ENCODE data around the gene PRR5.
A peak's percentile ranks its signal among the peaks of the same experiment; 100 is the strongest.

PRR5 gene

GRCh38 chr22:44714703-44715350 is 12.8 kb downstream of the PRR5 start:
- Histone ChIP-seq H3K27ac (ENCODE audit: low read depth, low read length) (no peak overlapping the region), H3K4me3 (ENCODE audit: low read length) (no peak overlapping the region), H3K4me1 (ENCODE audit: control insufficient read depth, insufficient read depth, low read length) (no peaks in the 10 kb centered on the region)

GRCh38 chr22:44718418-44718817 is 16.4 kb downstream of the PRR5 start:
- Histone ChIP-seq H3K4me3 (ENCODE audit: low read length) (no peak overlapping the region), H3K36me3 (ENCODE audit: control insufficient read depth, insufficient read depth, low read length) (no peaks in the 10 kb centered on the region), H3K4me1 (ENCODE audit: control insufficient read depth, insufficient read depth, low read length) (no peaks in the 10 kb centered on the region), H3K27me3 (ENCODE audit: control insufficient read depth, insufficient read depth, low read length) (no peaks in the 10 kb centered on the region), H3K27ac (ENCODE audit: low read depth, low read length) (no peak overlapping the region), H3K9ac (ENCODE audit: low read length) (no peak overlapping the region)

More at GRCh38 chr22:44714703-44715350, 12.8 kb downstream of the PRR5 start:
- Histone ChIP-seq H3K9ac (ENCODE audit: low read length) (no peak overlapping the region), H3K27me3 (ENCODE audit: control insufficient read depth, insufficient read depth, low read length) (no peaks in the 10 kb centered on the region), H3K36me3 (ENCODE audit: control insufficient read depth, insufficient read depth, low read length) (no peaks in the 10 kb centered on the region)

- Histone ChIP-seq H3K27me3 (ENCODE audit: control insufficient read depth, insufficient read depth, low read length) (no peaks in the 10 kb centered on the region), H3K9ac (ENCODE audit: low read length) (no peak overlapping the region), H3K4me3 (ENCODE audit: low read length) (no peak overlapping the region), H3K27ac (ENCODE audit: low read depth, low read length) (no peak overlapping the region), H3K36me3 (ENCODE audit: control insufficient read depth, insufficient read depth, low read length) (no peaks in the 10 kb centered on the region), H3K4me1 (ENCODE audit: control insufficient read depth, insufficient read depth, low read length) (no peaks in the 10 kb centered on the region)
Observed at GRCh38 chr22:44719586-44720368, 17.8 kb downstream of the PRR5 start.

- no peak overlapping the region for H3K27ac ChIP-seq (ENCODE audit: low read depth, low read length)
- H3K4me3 ChIP-seq (ENCODE audit: low read length) = no peak overlapping the region
- no peaks in the 10 kb centered on the region for H3K36me3 ChIP-seq (ENCODE audit: control insufficient read depth, insufficient read depth, low read length)
- H3K9ac ChIP-seq (ENCODE audit: low read length) = no peak overlapping the region
- no peaks in the 10 kb centered on the region for H3K4me1 ChIP-seq (ENCODE audit: control insufficient read depth, insufficient read depth, low read length)
- no peaks in the 10 kb centered on the region for H3K27me3 ChIP-seq (ENCODE audit: control insufficient read depth, insufficient read depth, low read length)
Observed at GRCh38 chr22:44721213-44721612, 19.2 kb downstream of the PRR5 start.

GRCh38 chr22:44722611-44723010 is 20.6 kb downstream of the PRR5 start:
- Histone ChIP-seq H3K4me3 (ENCODE audit: low read length) (no peak overlapping the region), H3K9ac (ENCODE audit: low read length) (no peak overlapping the region), H3K27me3 (ENCODE audit: control insufficient read depth, insufficient read depth, low read length) (no peaks in the 10 kb centered on the region), H3K4me1 (ENCODE audit: control insufficient read depth, insufficient read depth, low read length) (no peaks in the 10 kb centered on the region), H3K27ac (ENCODE audit: low read depth, low read length) (no peak overlapping the region), H3K36me3 (ENCODE audit: control insufficient read depth, insufficient read depth, low read length) (no peaks in the 10 kb centered on the region)

GRCh38 chr22:44723801-44724200 is 21.8 kb downstream of the PRR5 start:
- H3K4me3 ChIP-seq (ENCODE audit: low read length) = no peak overlapping the region
- H3K9ac ChIP-seq (ENCODE audit: low read length) = no peak overlapping the region
- no peaks in the 10 kb centered on the region for H3K4me1 ChIP-seq (ENCODE audit: control insufficient read depth, insufficient read depth, low read length)
- no peaks in the 10 kb centered on the region for H3K27me3 ChIP-seq (ENCODE audit: control insufficient read depth, insufficient read depth, low read length)
- no peaks in the 10 kb centered on the region for H3K36me3 ChIP-seq (ENCODE audit: control insufficient read depth, insufficient read depth, low read length)
- H3K27ac ChIP-seq (ENCODE audit: low read depth, low read length) = no peak overlapping the region

- no peak overlapping the region for H3K9ac ChIP-seq (ENCODE audit: low read length)
- no peaks in the 10 kb centered on the region for H3K36me3 ChIP-seq (ENCODE audit: control insufficient read depth, insufficient read depth, low read length)
- H3K4me1 ChIP-seq (ENCODE audit: control insufficient read depth, insufficient read depth, low read length) = peaks cover 2% of the 10 kb centered on the region
- no peaks in the 10 kb centered on the region for H3K27me3 ChIP-seq (ENCODE audit: control insufficient read depth, insufficient read depth, low read length)
- H3K4me3 ChIP-seq (ENCODE audit: low read length) = no peak overlapping the region
- no peak overlapping the region for H3K27ac ChIP-seq (ENCODE audit: low read depth, low read length)
Observed at GRCh38 chr22:44724416-44724815, 22.4 kb downstream of the PRR5 start.

GRCh38 chr22:44724859-44725258 is 22.9 kb downstream of the PRR5 start:
- Histone ChIP-seq H3K36me3 (ENCODE audit: control insufficient read depth, insufficient read depth, low read length) (no peaks in the 10 kb centered on the region), H3K4me1 (ENCODE audit: control insufficient read depth, insufficient read depth, low read length) (peaks cover 7% of the 10 kb centered on the region), H3K27me3 (ENCODE audit: control insufficient read depth, insufficient read depth, low read length) (no peaks in the 10 kb centered on the region), H3K4me3 (ENCODE audit: low read length) (no peak overlapping the region), H3K27ac (ENCODE audit: low read depth, low read length) (no peak overlapping the region), H3K9ac (ENCODE audit: low read length) (no peak overlapping the region)

- peaks cover 8% of the 10 kb centered on the region for H3K4me1 ChIP-seq (ENCODE audit: control insufficient read depth, insufficient read depth, low read length)
- H3K27ac ChIP-seq (ENCODE audit: low read depth, low read length) = no peak overlapping the region
- H3K9ac ChIP-seq (ENCODE audit: low read length) = no peak overlapping the region
- peaks cover 2% of the 10 kb centered on the region for H3K27me3 ChIP-seq (ENCODE audit: control insufficient read depth, insufficient read depth, low read length)
- H3K4me3 ChIP-seq (ENCODE audit: low read length) = no peak overlapping the region
- no peaks in the 10 kb centered on the region for H3K36me3 ChIP-seq (ENCODE audit: control insufficient read depth, insufficient read depth, low read length)
Observed at GRCh38 chr22:44726439-44726838, 24.4 kb downstream of the PRR5 start.

- Histone ChIP-seq H3K9ac (ENCODE audit: low read length) (no peak overlapping the region), H3K36me3 (ENCODE audit: control insufficient read depth, insufficient read depth, low read length) (no peaks in the 10 kb centered on the region), H3K27ac (ENCODE audit: low read depth, low read length) (no peak overlapping the region), H3K27me3 (ENCODE audit: control insufficient read depth, insufficient read depth, low read length) (peaks cover 2% of the 10 kb centered on the region), H3K4me3 (ENCODE audit: low read length) (no peak overlapping the region), H3K4me1 (ENCODE audit: control insufficient read depth, insufficient read depth, low read length) (peaks cover 8% of the 10 kb centered on the region)
Observed at GRCh38 chr22:44727148-44727547, 25.1 kb downstream of the PRR5 start.

GRCh38 chr22:44727709-44728108 is 25.7 kb downstream of the PRR5 start:
- H3K4me3 ChIP-seq (ENCODE audit: low read length) = no peak overlapping the region
- no peak overlapping the region for H3K27ac ChIP-seq (ENCODE audit: low read depth, low read length)
- peaks cover 2% of the 10 kb centered on the region for H3K27me3 ChIP-seq (ENCODE audit: control insufficient read depth, insufficient read depth, low read length)
- no peak overlapping the region for H3K9ac ChIP-seq (ENCODE audit: low read length)
- no peaks in the 10 kb centered on the region for H3K36me3 ChIP-seq (ENCODE audit: control insufficient read depth, insufficient read depth, low read length)
- peaks cover 8% of the 10 kb centered on the region for H3K4me1 ChIP-seq (ENCODE audit: control insufficient read depth, insufficient read depth, low read length)

- Histone ChIP-seq H3K36me3 (ENCODE audit: control insufficient read depth, insufficient read depth, low read length) (no peaks in the 10 kb centered on the region), H3K4me3 (ENCODE audit: low read length) (no peak overlapping the region), H3K4me1 (ENCODE audit: control insufficient read depth, insufficient read depth, low read length) (peaks cover 8% of the 10 kb centered on the region), H3K27me3 (ENCODE audit: control insufficient read depth, insufficient read depth, low read length) (peaks cover 2% of the 10 kb centered on the region), H3K27ac (ENCODE audit: low read depth, low read length) (peak overlapping the region; percentile 37), H3K9ac (ENCODE audit: low read length) (no peak overlapping the region)
Observed at GRCh38 chr22:44728761-44729324, 26.8 kb downstream of the PRR5 start.
